Progenitor cell of endocrine pancreas (in vitro differentiated cells): Measurements from ENCODE around the gene SYT1. TPM values are rescaled to one million over a fixed set of nuclear protein-coding genes. Genes with fewer than 3 reads are reported as not detected.

Source experiments
- DNase-seq: peaks from one replicate; pipeline ENCODE4 v3.0.0; 2021; ENCODE audit warnings: low spot score; ENCODE audit not compliant: unreplicated experiment
- H3K27ac Mint-ChIP-seq: 2 replicates; pipeline ENCODE4 v1.8.0; 2021; ENCODE audit warnings: mild to moderate bottlenecking, moderate library complexity, mixed read lengths
- H3K27me3 Mint-ChIP-seq: 2 replicates; pipeline ENCODE4 v1.8.0; 2021; ENCODE audit warnings: mixed read lengths
- H3K36me3 Mint-ChIP-seq: 2 replicates; pipeline ENCODE4 v1.8.0; 2022; ENCODE audit warnings: mixed read lengths; ENCODE audit not compliant: insufficient read depth
- H3K4me1 Mint-ChIP-seq: 2 replicates; pipeline ENCODE4 v1.8.0; 2021; ENCODE audit warnings: low read depth, mixed read lengths
- H3K4me3 Mint-ChIP-seq: 2 replicates; pipeline ENCODE4 v1.8.0; 2021; ENCODE audit warnings: low read depth, mild to moderate bottlenecking, moderate library complexity, mixed read lengths
- H3K9me3 Mint-ChIP-seq: 2 replicates; pipeline ENCODE4 v1.8.0; 2021; ENCODE audit warnings: low read depth, mixed read lengths
- CTCF ChIP-seq: fragments of 200-600 bp; sonication (generic); IDR thresholded peaks from one replicate; pipeline ENCODE4 v1.5.0; 2021; ENCODE audit warnings: antibody characterized with exemption, mild to moderate bottlenecking; ENCODE audit not compliant: unreplicated experiment
- total RNA-seq: library from RNA; stranded (reverse); gene quantifications from 2 replicates; pipeline ENCODE4 v1.2.1, GENCODE V29; 2021

SYT1 gene
- total RNA-seq, 1 donor from 2014 or later: 4.3 TPM

GRCh38 chr12:79233341-79233781, 368.8 kb downstream of the SYT1 start:
- Mint-ChIP-seq H3K4me3 (no peak overlapping the region), H3K9me3 (no peaks in the 10 kb centered on the region), H3K4me1 (no peaks in the 10 kb centered on the region), H3K27me3 (no peaks in the 10 kb centered on the region), H3K27ac (no peak overlapping the region), H3K36me3 (no peaks in the 10 kb centered on the region)
- TF ChIP-seq CTCF: no peak
- no peak for DNase-seq

GRCh38 chr12:79236920-79237319, 372.3 kb downstream of the SYT1 start:
- Mint-ChIP-seq H3K27me3 (no peaks in the 10 kb centered on the region), H3K4me3 (no peak overlapping the region), H3K27ac (no peak overlapping the region), H3K4me1 (no peaks in the 10 kb centered on the region), H3K9me3 (no peaks in the 10 kb centered on the region), H3K36me3 (no peaks in the 10 kb centered on the region)
- no peak for TF ChIP-seq CTCF
- DNase-seq: no peak

GRCh38 chr12:79238246-79238645, 373.7 kb downstream of the SYT1 start:
- TF ChIP-seq CTCF: no peak
- H3K36me3 Mint-ChIP-seq: no peaks in the 10 kb centered on the region
- no peak for DNase-seq
- H3K27ac Mint-ChIP-seq: no peak overlapping the region
- no peaks in the 10 kb centered on the region for H3K4me1 Mint-ChIP-seq
- no peak overlapping the region for H3K4me3 Mint-ChIP-seq
- H3K27me3 Mint-ChIP-seq: no peaks in the 10 kb centered on the region
- peaks cover 5% of the 10 kb centered on the region for H3K9me3 Mint-ChIP-seq

GRCh38 chr12:79247494-79247893, 382.9 kb downstream of the SYT1 start:
- no peaks in the 10 kb centered on the region for H3K36me3 Mint-ChIP-seq
- H3K4me1 Mint-ChIP-seq: no peaks in the 10 kb centered on the region
- no peak for TF ChIP-seq CTCF
- no peak overlapping the region for H3K27ac Mint-ChIP-seq
- DNase-seq: no peak
- peaks cover 4% of the 10 kb centered on the region for H3K9me3 Mint-ChIP-seq
- no peak overlapping the region for H3K4me3 Mint-ChIP-seq
- no peaks in the 10 kb centered on the region for H3K27me3 Mint-ChIP-seq

- H3K4me1 Mint-ChIP-seq: no peaks in the 10 kb centered on the region
- DNase-seq: no peak
- no peaks in the 10 kb centered on the region for H3K9me3 Mint-ChIP-seq
- no peak overlapping the region for H3K4me3 Mint-ChIP-seq
- no peak overlapping the region for H3K27ac Mint-ChIP-seq
- no peak for TF ChIP-seq CTCF
- no peaks in the 10 kb centered on the region for H3K36me3 Mint-ChIP-seq
- no peaks in the 10 kb centered on the region for H3K27me3 Mint-ChIP-seq
These were observed 385.6 kb downstream of the SYT1 start for GRCh38 chr12:79250186-79250585.
